Heart right ventricle (tissue), 16 donors: ENCODE results near the gene FKBP15. TPM values are rescaled to one million over a fixed set of nuclear protein-coding genes. Genes with fewer than 3 reads are reported as not detected.

ENCODE experiments used
- ATAC-seq, 8 donors: fragments of 200-7000 bp; cut with Tn5 transposase; one replicate each; pipeline ENCODE4 v1.9.1; 2020; ENCODE audit warnings: mild to moderate bottlenecking in 8 of 8, moderate library complexity in 8 of 8, moderate number of reproducible peaks in 1 of 8
- DNase-seq, 2 donors: peaks; one replicate each; pipeline ENCODE4 v3.0.0-alpha.2; 2020
- H3K27ac ChIP-seq, 10 donors: fragments of 200-600 bp; sonication (generic) in 2 of 10; one replicate each; pipeline versions ENCODE4 v1.5.0 to v1.8.0; 2020 to 2022; ENCODE audit warnings: mild to moderate bottlenecking in 3 of 10
- H3K27me3 ChIP-seq, 7 donors: fragments of 200-600 bp; one replicate each; pipeline ENCODE4 v1.8.0; 2021 to 2022; ENCODE audit warnings: mild to moderate bottlenecking in 2 of 7
- H3K36me3 ChIP-seq, 9 donors: fragments of 200-600 bp; sonication (generic) in 1 of 9; one replicate each; pipeline versions ENCODE4 v1.5.0 to v1.8.0; 2020 to 2022; ENCODE audit warnings: mild to moderate bottlenecking in 2 of 9
- H3K4me1 ChIP-seq, 9 donors: fragments of 200-600 bp; sonication (generic) in 1 of 9; one replicate each; pipeline versions ENCODE4 v1.5.0 to v1.8.0; 2020 to 2022; ENCODE audit warnings: mild to moderate bottlenecking in 4 of 9
- H3K4me3 ChIP-seq, 10 donors: fragments of 200-600 bp; sonication (generic) in 2 of 10; one replicate each; pipeline versions ENCODE4 v1.5.0 to v1.8.0; 2020 to 2022; ENCODE audit warnings: mild to moderate bottlenecking in 7 of 10, moderate library complexity in 2 of 10
- H3K9me3 ChIP-seq, 11 donors: fragments of 200-600 bp in 10 of 11; sonication (generic) in 2 of 11; one replicate each; pipeline versions ENCODE4 v1.5.0 to v1.8.0; 2013 to 2022; ENCODE audit warnings: mild to moderate bottlenecking in 2 of 11, control low read depth in 1 of 11, moderate library complexity in 1 of 11
- WGBS, 2 donors: extraction: QIAGEN DNeasy Blood & Tissue Kit; methylation state at CpG; one replicate each; pipeline ENCODE4 v1.1.7; 2013; ENCODE audit warnings: inconsistent platforms in 1 of 2; 5-methylcytosine and 5-hydroxymethylcytosine counted together
- intact Hi-C, 10 donors: fragments of 100-400 bp; cut with DNase I; formaldehyde crosslinking; loops; one replicate each; pipeline versions ENCODE4 v1.11.1 to v1.14.2; 2022
- polyA plus RNA-seq, 2 donors: library from polyadenylated mRNA; stranded (reverse); fragments of 200-250 nt; gene quantifications; one replicate each; pipeline ENCODE4 v1.2.3, GENCODE V29; 2013
- total RNA-seq, 10 donors: library from RNA; stranded (reverse); fragmentation: NEBNext Ultra II Directional in 3 of 10; extraction: Animal tissue kit (Norgen Biotek cat#: 25700) in 3 of 10; gene quantifications; one replicate each; pipeline versions ENCODE4 v1.2.1 to v1.2.4, GENCODE V29; 2021 to 2023
- TF ChIP-seq, protein P1 (sequence below), 9 donors: fragments of 200-600 bp; sonication (generic) in 2 of 9; IDR thresholded peaks; one replicate each; pipeline versions ENCODE4 v1.5.0 to v1.8.0; 2021 to 2022; ENCODE audit warnings: antibody characterized with exemption in 9 of 9, mild to moderate bottlenecking in 5 of 9, moderate library complexity in 1 of 9
- donor health status: Arrhythmogenic right ventricular cardiomyopathy.
- donor health status: ischemic (EF 13 %, LVEDD 7.1; RV severe dilation, severe dysfunction).
- donor health status: healthy with polysubstance abuse.
- donor health status: DM: no; HTN: yes; CAD: no.
- donor health status: DM: no; HTN: no; CAD: no.
- donor health status: ischemic (EF 25% LVEDD 6.9; RV normal size, moderate dysfunction).
- donor health status: ischemic (EF 25% LVEDD 5.7; RV mildly dilated, moderate dysfunction).
- donor health status: healthy.
- donor health status: DM: yes; HTN: yes; CAD: no.
- donor health status: Ischemic cardiomyopathy.
- donor health status: ischemic (EF 35%, LVEDD 5.7; RV mildly dilated, moderate dysfunction).
- donor health status: nonischemic (EF 11% LVEDD 7.7; RV severe dilation, severe dysfunction).
- donor health status: DM: yes; HTN: yes; CAD: no.
- donor health status: PGD.
- donor health status: ischemic (EF 29% LVEDD 5.4; RV normal size, mild dysfunction).
- donor health status: nonischemic (EF 23%, LVEDD 6.1; RV moderate dilation, normal function).

The FKBP15 gene
- total and polyA plus RNA-seq, 12 donors, result 10.7 to 27.9 (median 19.8) TPM

DNA sequence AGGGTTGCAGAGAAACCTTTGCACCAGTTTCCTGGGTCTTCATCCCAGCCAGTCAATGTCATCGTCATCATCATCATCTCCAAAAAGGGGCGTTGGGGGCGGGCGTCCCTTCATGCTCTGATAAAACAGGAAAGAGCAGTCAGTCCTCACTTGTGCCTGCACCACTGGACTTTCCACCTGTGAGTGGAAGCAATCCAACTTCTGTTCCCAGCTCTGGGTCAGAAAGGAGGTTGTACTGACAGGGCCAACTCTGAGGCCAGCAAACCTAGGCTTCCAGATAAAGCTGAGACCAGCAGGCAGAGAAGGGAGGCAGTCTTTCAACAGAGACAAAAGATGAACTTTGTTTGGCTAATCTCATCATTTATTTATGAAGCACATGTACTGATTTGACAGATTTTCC lies 55.0 kb downstream of the FKBP15 start:
- peaks cover 0 to 100% (median 64%) of the 10 kb centered on the region in 9 donors for H3K36me3 ChIP-seq
- peaks cover 0 to 31% (median 14%) of the 10 kb centered on the region in 9 donors for H3K4me1 ChIP-seq
- intact Hi-C loops, result no loop called here
- no peak for ATAC-seq
- H3K9me3 ChIP-seq, result no peaks in the 10 kb centered on the region
- DNase-seq, result no peak
- no peak overlapping the region for H3K4me3 ChIP-seq
- 84 to 86% methylated on average over 4 of the region's 4 CpGs for WGBS, 2 donors
- H3K27ac ChIP-seq, result no peak overlapping the region
- H3K27me3 ChIP-seq, result no peaks in the 10 kb centered on the region
- TF ChIP-seq, protein P1, sequence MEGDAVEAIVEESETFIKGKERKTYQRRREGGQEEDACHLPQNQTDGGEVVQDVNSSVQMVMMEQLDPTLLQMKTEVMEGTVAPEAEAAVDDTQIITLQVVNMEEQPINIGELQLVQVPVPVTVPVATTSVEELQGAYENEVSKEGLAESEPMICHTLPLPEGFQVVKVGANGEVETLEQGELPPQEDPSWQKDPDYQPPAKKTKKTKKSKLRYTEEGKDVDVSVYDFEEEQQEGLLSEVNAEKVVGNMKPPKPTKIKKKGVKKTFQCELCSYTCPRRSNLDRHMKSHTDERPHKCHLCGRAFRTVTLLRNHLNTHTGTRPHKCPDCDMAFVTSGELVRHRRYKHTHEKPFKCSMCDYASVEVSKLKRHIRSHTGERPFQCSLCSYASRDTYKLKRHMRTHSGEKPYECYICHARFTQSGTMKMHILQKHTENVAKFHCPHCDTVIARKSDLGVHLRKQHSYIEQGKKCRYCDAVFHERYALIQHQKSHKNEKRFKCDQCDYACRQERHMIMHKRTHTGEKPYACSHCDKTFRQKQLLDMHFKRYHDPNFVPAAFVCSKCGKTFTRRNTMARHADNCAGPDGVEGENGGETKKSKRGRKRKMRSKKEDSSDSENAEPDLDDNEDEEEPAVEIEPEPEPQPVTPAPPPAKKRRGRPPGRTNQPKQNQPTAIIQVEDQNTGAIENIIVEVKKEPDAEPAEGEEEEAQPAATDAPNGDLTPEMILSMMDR (IDR thresholded peaks at IDR 0.05), result no peak

DNA sequence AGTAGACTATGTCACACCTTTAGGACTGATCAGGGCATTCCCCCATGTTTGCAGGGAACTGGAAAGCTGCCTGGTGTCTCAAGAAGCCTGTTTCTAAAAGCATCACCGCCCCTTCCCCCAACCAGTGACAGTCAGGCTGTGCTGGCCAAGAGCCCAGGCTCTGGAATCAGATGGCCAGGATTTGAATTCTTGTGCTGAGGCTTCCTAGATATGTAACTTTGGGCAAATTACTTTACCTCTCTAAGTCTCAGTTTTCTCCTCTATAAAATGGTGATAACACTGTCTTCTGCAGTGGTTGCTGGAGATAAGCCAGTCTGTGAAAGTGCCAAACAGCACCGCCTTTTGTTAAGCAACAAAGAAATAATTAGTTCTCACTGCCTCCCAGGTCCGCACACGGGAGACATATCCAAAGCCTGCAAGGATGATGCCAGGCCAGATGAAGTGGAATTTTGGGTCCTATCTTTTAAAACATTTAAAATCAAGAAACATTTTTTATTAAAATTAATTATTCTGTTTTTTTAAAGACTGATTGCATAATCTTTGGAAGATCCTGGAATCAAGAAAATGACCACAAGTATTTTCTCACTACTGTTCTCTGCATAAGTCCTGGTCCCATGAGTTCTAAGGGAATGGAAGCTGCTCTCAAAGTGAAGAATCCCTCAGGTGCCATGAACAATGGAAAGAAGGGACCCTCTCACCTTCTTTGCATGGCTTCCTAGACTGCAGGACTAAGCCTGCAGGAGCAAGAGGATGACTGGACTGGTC lies 56.4 kb downstream of the FKBP15 start:
- no peak overlapping the region for H3K4me3 ChIP-seq
- intact Hi-C loops, result no loop called here
- WGBS, 2 donors, result 28 to 43% methylated on average over 4 of the region's 4 CpGs
- H3K27ac ChIP-seq, result peak overlapping the region in 3 of 10 donors; percentile 9 to 30 (median 22)
- TF ChIP-seq, protein P1 (IDR thresholded peaks at IDR 0.05), result no peak
- peaks cover 0 to 100% (median 59%) of the 10 kb centered on the region in 9 donors for H3K36me3 ChIP-seq
- H3K9me3 ChIP-seq, result no peaks in the 10 kb centered on the region
- H3K4me1 ChIP-seq, result peaks cover 0 to 37% (median 17%) of the 10 kb centered on the region in 9 donors
- peak; percentile 55 to 66 for DNase-seq
- H3K27me3 ChIP-seq, result no peaks in the 10 kb centered on the region
- peak; percentile 36 to 79 (median 66) for ATAC-seq

DNA sequence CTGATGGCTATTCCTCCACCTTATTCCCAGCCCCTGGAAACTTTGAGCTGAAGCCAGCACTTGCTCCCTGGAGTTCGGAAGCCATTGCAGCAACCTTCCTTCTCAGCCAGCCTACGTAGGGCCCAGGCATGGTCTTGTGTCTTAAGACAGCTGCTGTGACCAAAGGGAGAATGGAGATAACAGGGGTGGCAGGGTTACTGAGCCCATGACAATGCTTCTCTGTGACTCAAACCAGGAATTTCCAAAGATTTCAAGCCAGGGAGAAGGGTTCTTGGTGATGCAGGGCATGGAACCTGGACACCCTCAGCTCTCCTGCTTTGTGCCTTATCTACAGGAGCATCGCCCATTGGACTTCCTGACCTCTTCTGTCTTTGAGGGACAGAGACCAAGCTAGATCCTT lies 58.1 kb downstream of the FKBP15 start:
- DNase-seq (no peak), ATAC-seq (no peak)
- H3K4me1 ChIP-seq, result peaks cover 0 to 37% (median 17%) of the 10 kb centered on the region in 9 donors
- H3K27me3 ChIP-seq, result no peaks in the 10 kb centered on the region
- TF ChIP-seq, protein P1 (IDR thresholded peaks at IDR 0.05), result no peak
- no peak overlapping the region for H3K27ac ChIP-seq
- 62 to 64% methylated on average over 3 of the region's 3 CpGs for WGBS, 2 donors
- H3K9me3 ChIP-seq, result no peaks in the 10 kb centered on the region
- H3K4me3 ChIP-seq, result no peak overlapping the region
- H3K36me3 ChIP-seq, result peaks cover 0 to 100% (median 46%) of the 10 kb centered on the region in 9 donors
- intact Hi-C loops, result no loop called here

DNA sequence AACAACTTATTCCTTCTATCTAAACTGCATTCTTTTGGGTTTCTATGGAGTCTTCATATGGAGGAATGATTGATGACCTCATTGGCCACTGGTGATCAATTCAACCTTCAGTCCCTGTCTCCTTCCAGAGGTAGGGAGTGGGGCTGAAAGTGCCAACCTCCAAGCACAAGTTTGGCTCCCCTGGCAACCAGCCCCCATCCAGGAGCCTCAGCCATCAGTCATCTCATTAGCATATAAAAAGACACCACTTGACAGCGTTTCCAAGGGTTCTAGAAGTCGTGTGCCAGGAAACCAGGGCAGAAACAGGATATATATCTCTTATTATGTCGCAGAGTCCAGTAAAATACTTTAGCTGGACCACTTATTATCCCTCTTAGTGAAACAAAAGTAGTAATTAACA lies 60.5 kb downstream of the FKBP15 start:
- Histone ChIP-seq H3K9me3 (no peaks in the 10 kb centered on the region), H3K27ac (no peak overlapping the region), H3K4me3 (no peak overlapping the region), H3K4me1 (peaks cover 0 to 39% (median 17%) of the 10 kb centered on the region in 9 donors), H3K36me3 (peaks cover 0 to 93% (median 37%) of the 10 kb centered on the region in 9 donors), H3K27me3 (no peaks in the 10 kb centered on the region)
- WGBS, 2 donors, result 17 to 35% methylated on average over 3 of the region's 3 CpGs
- DNase-seq (no peak), ATAC-seq (no peak)
- TF ChIP-seq, protein P1 (IDR thresholded peaks at IDR 0.05), result no peak
- intact Hi-C loops, result no loop called here
